ENCODE measurements around the gene ARFGEF3.

DNA sequence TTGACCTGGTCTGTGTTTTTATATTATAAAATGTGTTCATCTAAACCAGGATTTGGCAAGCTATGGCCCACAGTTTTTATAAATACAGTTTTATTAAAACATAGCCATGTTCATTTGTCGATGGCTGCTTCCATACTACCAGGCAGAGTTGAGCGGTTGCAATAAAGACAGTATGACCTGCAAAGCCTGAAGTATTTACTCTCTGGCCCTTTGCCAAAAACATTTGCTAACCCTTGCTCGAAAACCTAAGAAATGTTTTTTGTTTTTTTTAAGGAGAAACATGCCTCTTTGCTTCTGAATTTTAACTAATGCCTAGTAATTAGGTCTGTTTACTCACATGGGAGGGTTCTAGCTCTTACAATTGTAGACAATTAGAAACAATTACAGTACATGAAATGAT lies 148.6 kb downstream of the ARFGEF3 start:
- TF ChIP-seq, protein P1, sequence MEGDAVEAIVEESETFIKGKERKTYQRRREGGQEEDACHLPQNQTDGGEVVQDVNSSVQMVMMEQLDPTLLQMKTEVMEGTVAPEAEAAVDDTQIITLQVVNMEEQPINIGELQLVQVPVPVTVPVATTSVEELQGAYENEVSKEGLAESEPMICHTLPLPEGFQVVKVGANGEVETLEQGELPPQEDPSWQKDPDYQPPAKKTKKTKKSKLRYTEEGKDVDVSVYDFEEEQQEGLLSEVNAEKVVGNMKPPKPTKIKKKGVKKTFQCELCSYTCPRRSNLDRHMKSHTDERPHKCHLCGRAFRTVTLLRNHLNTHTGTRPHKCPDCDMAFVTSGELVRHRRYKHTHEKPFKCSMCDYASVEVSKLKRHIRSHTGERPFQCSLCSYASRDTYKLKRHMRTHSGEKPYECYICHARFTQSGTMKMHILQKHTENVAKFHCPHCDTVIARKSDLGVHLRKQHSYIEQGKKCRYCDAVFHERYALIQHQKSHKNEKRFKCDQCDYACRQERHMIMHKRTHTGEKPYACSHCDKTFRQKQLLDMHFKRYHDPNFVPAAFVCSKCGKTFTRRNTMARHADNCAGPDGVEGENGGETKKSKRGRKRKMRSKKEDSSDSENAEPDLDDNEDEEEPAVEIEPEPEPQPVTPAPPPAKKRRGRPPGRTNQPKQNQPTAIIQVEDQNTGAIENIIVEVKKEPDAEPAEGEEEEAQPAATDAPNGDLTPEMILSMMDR (conservative IDR thresholded peaks at IDR 0.05 in 1 of 2, IDR thresholded peaks at IDR 0.05 in 1 of 2; ENCODE audit: extremely low read depth in 1 of 2, insufficient read depth in 1 of 2, low read depth in 1 of 2, low read length in 2 of 2): no peak
- TF ChIP-seq EZH2 (IDR thresholded peaks at IDR 0.05; ENCODE audit: borderline replicate concordance, low read length): no peak
